PFSK-1 (cell line): ENCODE data around the gene DLST.

Source experiments
- POLR2AphosphoS5 ChIP-seq: IDR thresholded peaks from 2 replicates; pipeline ENCODE4 v1.6.1; 2012; ENCODE audit warnings: low read depth, mild to moderate bottlenecking, control low read depth, low read length, moderate library complexity
- TAF1 ChIP-seq: IDR thresholded peaks from 2 replicates; pipeline ENCODE4 v1.6.1; 2012; ENCODE audit warnings: low read length, control low read depth, borderline replicate concordance; ENCODE audit not compliant: insufficient read depth

DNA sequence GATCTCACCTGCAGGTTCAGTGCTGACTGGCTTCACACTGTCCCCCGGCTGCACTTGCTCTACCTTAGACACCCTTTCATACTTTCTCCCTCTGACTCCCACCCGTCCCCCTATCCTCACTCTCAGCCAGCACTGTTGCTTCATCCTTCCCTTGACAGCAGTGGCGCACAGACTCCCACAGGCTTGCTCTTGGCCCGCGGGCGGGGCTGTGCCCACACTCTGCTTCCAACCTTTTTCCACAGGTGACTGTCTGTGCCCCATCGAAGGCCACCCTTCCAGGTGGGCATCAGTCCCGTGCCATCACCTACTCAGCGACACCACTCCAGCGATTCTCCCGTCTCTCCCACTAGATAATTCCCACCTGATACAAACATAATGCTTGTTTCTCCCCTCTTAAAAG is 42.3 kb downstream of the DLST start:
- TF ChIP-seq POLR2AphosphoS5 (no peak), TAF1 (no peak)
